Endothelial cell of umbilical vein (primary cell): ENCODE data around the gene WDR43.

Source experiments
- EZH2 ChIP-seq: IDR thresholded peaks from 2 replicates; pipeline ENCODE4 v1.6.1; 2012; ENCODE audit warnings: borderline replicate concordance, low read depth, mild to moderate bottlenecking, moderate library complexity, low read length, inconsistent platforms; ENCODE audit not compliant: severe bottlenecking
- FOS ChIP-seq: IDR thresholded peaks from 2 replicates; pipeline ENCODE4 v1.6.1; 2011; ENCODE audit warnings: mild to moderate bottlenecking, low read length, moderate library complexity, borderline replicate concordance; ENCODE audit not compliant: insufficient read depth
- JUN ChIP-seq: IDR thresholded peaks from 2 replicates; pipeline ENCODE4 v1.6.1; 2011; ENCODE audit warnings: borderline replicate concordance, low read depth; ENCODE audit not compliant: insufficient read length, insufficient read depth
- MYC ChIP-seq: IDR thresholded peaks from one replicate; pipeline ENCODE4 v1.6.1; 2011; ENCODE audit warnings: mild to moderate bottlenecking, low read depth, low read length
- POLR2A ChIP-seq: IDR thresholded peaks from 2 replicates; pipeline ENCODE4 v1.6.1; 2012; ENCODE audit warnings: low read depth, mild to moderate bottlenecking, control low read depth, low read length
- POLR2AphosphoS5 ChIP-seq: IDR thresholded peaks from 2 replicates; pipeline ENCODE4 v1.6.1; 2012; ENCODE audit warnings: low read depth, mild to moderate bottlenecking, control low read depth, low read length, moderate library complexity; ENCODE audit not compliant: insufficient read depth
- TF ChIP-seq, protein P1 (sequence below), 2 donors: IDR thresholded peaks; 1 replicate in 1 of 2; 2 replicates in 1 of 2; pipeline ENCODE4 v1.5.1; 2011; ENCODE audit warnings: low read length in 2 of 2, mild to moderate bottlenecking in 2 of 2, moderate library complexity in 2 of 2, control low read depth in 1 of 2, inconsistent platforms in 1 of 2, low read depth in 1 of 2; ENCODE audit not compliant: insufficient read depth in 1 of 2; ENCODE audit errors: extremely low read depth in 1 of 2
- TF ChIP-seq, protein P2 (sequence below): IDR thresholded peaks from 2 replicates; pipeline ENCODE4 v1.6.1; 2011; ENCODE audit not compliant: insufficient read depth, insufficient read length

DNA sequence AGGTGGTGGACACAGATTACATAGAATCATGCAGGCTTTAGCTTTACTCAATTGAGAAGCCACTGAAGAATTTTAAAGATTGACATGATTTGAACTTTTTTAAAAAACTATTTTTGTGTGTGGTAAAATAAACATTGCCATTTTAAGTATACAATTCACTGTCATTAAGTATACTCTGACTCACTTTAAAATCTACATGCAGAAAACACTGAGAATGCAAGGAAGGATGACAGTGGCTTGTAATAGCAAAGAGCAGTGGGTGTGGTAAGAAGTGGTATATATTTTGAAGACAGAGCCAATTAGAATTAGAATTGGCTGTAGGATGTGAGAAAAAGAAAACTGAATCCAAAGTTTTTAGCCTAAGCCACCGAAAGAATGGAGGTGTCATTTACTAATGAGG is 39.3 kb upstream of the WDR43 start:
- TF ChIP-seq, protein P1, sequence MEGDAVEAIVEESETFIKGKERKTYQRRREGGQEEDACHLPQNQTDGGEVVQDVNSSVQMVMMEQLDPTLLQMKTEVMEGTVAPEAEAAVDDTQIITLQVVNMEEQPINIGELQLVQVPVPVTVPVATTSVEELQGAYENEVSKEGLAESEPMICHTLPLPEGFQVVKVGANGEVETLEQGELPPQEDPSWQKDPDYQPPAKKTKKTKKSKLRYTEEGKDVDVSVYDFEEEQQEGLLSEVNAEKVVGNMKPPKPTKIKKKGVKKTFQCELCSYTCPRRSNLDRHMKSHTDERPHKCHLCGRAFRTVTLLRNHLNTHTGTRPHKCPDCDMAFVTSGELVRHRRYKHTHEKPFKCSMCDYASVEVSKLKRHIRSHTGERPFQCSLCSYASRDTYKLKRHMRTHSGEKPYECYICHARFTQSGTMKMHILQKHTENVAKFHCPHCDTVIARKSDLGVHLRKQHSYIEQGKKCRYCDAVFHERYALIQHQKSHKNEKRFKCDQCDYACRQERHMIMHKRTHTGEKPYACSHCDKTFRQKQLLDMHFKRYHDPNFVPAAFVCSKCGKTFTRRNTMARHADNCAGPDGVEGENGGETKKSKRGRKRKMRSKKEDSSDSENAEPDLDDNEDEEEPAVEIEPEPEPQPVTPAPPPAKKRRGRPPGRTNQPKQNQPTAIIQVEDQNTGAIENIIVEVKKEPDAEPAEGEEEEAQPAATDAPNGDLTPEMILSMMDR (IDR thresholded peaks at IDR 0.05; ENCODE audit: extremely low read depth in 1 of 2, insufficient read depth in 1 of 2, low read depth in 1 of 2, low read length in 2 of 2) = no peak
- TF ChIP-seq POLR2A (no peak), POLR2AphosphoS5 (no peak), EZH2 (no peak), JUN (no peak), MYC (no peak), FOS (no peak)
- TF ChIP-seq, protein P2, sequence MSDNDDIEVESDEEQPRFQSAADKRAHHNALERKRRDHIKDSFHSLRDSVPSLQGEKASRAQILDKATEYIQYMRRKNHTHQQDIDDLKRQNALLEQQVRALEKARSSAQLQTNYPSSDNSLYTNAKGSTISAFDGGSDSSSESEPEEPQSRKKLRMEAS = no peak
